Measurements from ENCODE around the gene EIF3J.
"Not testable (repeated sequence)": the region's sequence is repeated elsewhere in the genome, so short reads cannot be mapped to it uniquely, and the experiment has no call there.

Gene EIF3J

DNA sequence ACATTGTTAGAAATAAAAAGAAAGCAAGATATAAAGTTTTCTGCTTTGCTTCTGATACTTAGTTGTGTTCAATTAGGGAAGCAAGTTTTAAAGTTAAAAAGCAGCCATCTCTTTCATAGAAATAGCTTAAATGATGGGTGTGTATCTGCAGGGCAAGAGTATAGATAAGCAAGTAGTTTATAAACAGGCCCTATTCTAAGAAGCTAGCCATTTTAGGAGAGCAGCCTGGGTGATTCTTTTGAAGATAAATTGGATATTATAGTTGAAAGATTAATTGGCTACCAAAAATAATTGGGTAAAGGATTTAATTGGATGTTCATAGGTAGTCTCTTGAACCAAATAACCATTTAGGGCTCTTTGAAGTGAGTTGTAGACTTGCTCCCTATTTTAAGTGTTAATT is 5.6 kb downstream of the EIF3J start:
- DNase-seq = no peak

DNA sequence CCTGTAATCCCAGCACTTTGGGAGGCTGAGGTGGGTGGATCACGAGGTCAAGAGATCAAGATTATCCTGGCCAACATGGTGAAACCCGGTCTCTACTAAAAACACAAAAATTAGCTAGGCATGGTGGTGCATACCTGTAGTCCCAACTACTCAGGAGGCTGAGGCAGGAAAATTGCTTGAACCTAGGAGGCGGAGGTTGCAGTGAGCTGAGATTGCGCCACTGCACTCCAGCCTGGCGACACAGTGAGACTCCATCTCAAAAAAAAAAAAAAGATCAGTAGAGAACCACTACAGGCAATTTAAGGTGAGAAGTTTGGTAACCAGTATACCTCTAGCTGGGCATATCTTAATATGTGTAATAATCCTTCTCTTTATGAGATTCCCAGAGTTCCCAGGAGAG is 7.8 kb downstream of the EIF3J start:
- DNase-seq = not testable (repeated sequence)

DNA sequence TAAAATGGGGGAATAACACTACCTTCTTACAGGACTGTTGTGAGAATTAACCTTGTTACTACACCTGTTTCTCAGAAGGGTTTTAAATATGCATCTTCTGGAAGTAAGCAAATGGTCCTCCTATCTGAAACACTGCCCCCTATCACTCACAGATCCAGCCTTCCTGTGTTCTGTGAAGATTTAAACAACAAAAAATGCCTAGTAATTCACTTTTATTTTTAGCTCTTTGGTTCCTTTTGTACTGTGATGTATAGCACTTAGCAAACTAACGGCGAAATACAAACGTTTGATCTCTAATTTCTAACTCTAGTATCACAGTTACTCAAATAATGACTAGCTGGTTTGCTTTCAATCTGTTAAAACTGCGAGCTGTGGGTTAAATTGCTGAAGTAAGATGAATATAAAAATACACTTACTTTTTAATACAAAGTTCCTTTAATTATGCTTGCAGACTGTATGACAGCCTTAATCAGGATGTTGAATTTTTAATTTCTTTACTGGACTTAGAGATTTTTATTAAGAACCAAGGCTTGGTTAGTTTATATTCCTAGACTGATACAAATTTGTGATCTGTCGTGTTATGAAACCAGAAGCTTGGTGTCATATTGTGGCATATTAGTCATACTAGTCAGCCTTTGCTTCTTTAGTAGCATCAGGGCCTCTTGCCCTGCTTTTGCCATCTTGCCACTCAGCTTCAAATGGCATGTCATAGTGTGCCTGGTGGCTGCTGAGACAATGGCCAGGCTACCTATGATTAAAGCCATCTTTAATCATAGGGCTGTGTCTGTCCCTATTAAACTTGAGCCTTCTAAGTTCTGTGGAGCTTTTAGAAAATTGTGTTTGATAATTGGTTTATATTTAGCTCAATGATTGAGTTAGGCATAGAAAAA is 9.2 kb downstream of the EIF3J start:
- no peak for DNase-seq

DNA sequence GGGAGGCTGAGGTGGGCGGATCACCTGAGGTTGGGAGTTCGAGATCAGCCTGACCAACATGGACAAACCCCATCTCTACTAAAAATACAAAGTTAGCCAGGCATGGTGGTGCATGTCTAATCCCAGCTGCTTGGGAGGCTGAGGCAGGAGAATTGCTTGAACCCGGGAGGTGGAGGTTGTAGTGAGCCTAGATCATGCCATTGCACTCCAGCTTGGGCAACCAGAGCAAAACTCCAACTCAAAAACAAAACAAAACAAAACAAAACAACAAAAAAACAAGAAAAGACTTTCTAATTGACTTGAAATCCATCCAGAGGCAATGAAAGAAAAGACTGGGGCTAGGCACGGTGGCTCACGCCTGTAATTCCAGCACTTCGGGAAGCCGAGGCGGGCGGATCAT is 12.2 kb downstream of the EIF3J start:
- not testable (repeated sequence) for DNase-seq

DNA sequence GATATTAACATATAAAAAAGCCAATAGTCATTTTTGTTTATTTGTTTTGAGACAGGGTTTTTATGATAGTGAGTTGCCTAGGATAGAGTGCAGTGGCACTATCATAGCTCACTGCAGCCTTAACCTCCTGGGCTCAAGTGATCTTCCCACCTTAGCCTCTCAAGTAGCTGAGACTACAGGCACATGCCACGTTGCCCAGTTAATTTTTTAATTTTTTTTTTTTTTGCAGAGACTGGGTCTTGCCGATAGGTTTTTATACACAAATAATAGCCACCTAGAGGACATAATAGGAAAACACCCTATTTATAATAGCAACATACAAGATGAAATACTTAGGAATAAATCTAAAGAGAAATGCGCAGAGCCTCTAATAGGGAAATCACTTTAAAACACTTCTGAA is 13.3 kb downstream of the EIF3J start:
- no peak for DNase-seq

DNA sequence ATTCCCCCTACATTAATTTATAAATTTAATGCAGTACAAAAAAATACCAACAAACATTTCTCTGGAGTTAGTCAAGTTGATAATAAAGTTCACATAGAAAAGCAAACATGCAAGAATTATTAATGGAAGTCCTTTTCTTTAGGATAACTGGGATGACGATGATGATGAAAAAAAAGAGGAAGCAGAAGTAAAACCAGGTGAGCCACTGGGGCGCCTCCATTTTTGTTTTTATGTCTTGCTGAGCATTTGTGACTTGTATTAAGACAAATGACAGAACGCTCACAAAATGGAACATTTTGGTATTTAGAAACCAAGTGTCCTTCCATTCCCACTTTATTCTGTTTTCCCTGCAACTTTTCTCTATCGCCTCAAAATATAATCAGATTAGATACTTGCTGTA is 13.8 kb downstream of the EIF3J start:
- DNase-seq = no peak

DNA sequence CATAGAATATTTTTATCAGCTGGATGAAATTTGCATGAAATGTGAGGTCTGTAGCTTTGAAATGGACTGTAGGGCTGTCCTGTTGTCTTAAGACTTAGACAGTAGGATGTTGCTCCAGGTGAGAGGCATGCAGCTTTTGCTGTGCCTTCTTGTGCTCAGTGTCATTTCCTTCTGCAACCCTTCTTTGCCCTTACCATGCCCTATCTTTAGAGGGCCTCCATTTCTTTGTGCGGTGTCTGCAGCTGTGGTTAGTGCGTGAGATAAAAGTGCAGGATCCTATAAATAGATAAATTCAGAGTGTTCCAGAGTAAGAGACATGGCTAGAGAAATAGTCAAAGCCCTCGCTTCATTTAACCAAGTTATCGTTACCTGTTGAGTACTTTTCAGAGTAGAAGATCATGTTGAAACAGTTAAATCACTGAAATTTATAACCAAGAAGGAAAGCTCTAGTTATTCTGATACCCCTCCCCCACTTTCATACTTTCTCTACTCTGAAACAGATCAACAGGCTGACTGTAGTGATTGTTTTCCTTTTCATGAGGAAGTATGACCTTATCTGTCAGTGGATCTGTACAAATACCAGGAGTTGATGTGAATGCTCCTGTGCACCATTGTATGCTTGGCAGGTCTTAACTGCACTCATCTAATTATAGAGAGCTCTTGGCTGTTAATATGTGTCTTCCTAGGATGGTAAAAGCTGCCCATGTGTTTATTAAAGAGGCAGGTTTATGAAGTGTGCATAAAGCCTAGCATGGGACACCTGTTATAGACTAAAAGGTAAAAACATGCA is 18.2 kb downstream of the EIF3J start:
- DNase-seq = no peak

DNA sequence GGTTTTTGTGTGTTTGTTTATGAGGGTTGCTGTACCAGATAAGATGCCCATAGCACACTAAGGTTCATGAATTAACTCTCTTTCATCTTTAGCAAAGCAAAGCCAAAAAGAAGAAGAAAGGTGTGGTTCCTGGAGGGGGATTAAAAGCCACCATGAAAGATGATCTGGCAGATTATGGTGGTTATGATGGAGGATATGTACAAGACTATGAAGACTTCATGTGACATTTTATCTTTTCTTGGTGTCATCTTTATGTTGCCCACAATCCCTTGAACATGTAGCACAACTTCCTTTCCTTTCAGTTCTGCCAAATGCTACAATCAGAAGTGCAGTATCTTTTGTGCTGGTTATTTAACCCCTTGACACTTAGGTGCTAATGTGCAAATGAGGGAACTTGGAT is 24.0 kb downstream of the EIF3J start:
- DNase-seq = not testable (repeated sequence)

DNA sequence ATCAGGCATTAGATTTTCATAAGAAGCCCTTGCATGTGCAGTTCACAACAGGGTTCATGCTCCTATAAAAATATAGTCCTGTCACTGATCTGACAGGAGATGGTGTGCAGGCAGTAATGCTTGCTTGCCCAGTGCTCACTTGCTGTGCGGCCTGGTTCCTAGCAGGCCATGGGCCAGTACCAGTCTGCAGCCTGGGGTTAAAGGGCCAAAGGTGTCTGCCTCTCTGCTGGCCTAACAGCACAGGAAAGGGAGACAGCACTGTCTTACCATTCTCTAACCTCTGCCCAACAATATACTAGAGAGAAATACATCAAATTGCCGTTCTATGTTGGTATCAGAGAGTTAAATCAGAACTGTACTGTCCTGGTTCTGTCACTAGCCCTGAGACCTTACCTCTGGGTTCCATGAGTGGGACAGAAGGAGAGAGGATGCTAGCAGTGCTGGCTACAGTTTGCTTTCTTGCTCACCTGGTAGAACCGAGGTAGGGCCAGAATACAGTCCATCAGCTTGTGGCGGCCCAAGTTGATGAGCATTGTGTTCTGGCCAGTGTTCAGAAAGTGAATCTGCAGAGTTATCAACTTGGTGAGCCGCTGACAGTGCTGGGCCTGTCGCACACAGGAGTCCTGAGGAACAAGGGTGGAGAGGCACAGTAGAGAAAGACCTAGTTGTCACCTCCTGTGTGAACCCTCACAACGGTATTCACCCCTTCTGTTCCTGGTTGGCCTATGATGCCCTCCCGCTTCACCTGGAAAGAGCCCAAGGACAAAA is 28.6 kb downstream of the EIF3J start:
- DNase-seq = no peak

DNA sequence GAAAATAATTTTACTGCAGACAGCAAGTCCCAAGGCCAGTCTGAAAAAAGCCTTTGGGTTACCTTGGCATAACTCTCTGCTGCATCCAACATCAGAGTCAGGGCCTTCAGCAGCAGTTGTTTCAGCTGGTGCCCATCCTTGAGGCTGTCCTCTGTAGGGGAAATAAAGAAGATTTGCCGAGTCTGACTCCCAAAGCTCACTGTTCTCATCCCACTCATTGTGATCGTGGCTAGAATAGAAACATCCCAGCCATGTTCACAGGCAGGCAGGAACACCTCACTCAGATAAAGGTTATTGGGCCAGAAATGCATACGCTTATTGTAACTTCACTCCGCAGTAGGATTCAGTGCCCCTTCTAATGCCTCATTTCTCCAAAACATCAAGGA is 29.2 kb downstream of the EIF3J start:
- no peak for DNase-seq

DNA sequence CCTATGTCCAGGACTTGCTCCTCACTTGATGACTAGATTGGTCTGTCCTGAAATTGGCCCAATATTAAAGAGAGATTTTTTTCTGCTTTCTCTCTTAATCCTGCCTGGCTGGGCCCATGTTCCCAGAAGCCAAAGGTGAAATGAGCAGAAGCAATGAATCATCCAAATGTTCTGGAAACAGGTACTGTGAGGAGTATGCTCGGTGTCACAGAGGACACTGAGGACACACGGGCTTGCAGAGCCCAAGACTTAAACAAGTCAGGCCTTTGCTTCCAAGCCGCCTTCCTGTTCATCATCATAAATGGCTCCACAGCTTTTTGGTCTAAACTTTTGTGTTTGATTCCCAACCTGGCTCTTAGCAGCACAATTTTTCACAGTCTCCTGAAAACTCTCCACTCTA is 31.4 kb downstream of the EIF3J start:
- no peak for DNase-seq

DNA sequence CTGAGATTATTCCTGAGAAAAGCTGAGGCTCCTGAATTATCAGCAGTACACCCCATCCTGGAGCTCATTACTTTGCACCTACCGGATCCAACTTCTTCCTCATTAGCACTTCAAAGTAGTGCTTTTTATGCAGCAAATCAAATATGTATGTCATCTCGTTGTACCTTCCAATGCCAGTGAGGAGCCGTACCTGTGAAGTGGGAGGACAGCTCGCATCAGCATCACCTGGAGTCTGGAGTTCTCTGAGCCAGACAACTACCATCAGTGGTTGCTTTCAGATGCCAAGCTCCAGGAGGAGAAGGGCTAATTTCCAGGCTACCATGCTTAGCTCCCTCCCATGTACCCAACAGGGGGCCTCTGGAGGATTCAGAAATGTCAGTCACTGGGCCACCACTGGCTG is 32.4 kb downstream of the EIF3J start:
- DNase-seq = no peak

DNA sequence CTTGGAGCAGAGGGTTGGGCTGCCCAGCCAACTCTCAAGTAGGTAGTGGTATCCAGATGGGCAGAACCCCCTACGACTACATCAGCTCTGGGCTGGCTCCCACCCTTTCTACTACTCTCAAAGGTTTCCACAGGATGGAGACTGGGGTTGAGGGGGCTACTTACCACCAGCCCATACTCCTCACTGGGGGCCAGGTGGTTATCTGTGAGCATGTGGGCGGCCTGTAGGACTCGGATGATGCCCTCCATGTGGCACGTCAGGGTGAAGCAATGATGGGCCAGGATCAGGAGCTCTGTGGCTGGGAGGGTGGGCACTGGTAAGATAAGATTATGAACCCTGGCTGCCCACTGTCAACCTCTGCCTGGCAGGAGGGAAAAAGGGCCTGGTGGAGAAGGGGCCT is 33.4 kb downstream of the EIF3J start:
- no peak for DNase-seq

DNA sequence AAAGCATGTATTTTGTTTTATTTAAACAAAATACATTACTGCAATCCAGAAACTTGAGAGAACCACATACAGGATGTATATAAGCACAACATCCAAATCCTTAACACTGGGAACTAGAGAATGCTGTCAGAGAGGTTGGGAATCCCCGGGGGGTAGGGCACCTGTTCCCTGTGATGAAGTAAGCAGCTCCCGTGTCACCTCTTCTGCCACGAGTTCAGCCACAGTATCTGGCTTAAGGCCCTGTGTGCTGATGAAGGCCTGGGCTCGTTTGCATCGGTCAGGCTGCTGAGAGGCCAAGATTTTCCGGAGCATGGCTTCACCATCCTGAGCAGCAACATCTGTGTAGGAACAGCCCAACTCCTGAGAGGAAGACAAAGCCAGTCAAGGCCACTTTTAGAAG is 36.4 kb downstream of the EIF3J start:
- no peak for DNase-seq

DNA sequence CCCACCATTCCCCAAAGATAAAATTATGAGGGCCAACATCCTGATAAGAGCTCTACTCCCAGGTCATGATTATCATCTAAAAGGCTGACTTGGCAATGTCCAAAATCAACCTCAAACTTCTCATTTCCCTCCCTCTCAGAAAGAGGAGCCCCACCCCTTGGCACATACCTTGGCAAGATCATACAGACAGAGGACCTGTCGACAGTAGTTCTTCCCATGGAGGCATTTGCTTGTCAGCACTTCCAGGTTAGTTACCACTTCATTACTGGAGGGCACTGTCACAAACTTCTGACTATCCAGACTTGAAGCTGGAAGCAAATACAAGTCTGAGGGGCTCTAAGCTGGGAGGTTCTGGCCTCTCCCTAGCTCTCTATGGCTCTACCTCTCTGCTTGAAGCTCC is 37.8 kb downstream of the EIF3J start:
- no peak for DNase-seq

DNA sequence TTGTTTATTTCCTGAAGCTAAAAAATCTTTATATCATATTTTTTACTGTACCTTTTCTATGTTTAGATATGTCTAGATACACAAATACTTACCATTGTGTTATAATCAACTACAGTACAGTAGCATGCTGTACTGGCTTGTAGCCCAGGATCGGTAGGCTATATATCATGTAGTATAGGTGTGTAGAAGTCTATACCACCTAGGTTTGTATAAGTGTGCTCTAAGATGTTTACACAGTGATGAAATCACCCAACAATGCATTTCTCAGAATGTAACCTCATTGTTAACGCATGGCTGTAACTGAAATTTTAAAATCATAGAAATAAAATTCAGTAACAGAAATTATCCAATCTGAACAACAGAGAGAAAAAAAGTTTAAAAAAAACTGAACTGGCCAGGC is 43.2 kb downstream of the EIF3J start:
- no peak for DNase-seq

DNA sequence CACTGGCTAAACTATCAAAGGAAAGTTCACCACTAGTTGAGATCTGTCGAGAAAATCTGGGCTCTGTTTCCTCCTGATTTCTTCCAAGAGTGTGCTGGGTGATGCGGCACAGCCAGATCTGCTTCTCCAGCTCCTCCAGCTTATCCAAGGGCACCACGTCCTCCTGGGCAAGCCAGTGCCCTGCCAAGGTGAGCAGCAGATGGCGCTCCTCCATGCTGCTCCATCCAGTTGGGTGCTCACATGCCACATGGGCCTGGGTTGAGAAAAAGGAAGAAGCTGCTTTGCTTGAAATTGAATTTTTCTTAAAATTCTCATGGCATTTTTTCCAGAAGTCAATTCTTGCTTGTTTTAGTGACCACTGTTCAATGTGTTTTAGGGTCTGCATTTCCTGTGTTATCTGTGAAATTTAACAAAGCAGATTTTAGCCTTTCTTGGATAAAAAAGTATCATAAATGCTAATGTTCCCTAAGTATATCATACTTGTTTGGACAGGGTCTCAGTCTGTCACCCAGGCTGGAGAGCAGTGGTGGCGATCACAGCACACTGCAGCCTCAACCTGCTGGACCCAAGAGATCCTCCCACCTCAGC is 47.3 kb downstream of the EIF3J start:
- DNase-seq = peak; percentile 54

DNA sequence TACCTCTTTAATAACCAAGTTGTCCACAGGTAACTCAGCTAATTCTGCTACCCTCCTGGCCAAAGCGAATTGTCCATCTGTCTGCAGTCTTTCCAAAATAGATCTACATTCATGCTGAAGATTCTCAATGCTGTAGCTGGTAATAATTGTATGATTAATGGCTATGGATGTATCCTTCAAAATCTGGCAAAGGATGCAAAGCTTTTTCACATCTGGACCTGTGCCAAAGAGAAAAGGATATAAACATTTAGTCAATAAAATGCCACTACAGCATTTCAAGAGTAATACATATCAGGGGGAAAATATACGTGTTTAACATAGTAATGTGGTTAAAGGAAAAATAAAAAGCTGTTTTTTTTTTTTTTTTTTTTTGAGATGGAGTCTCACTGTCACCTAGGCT is 48.7 kb downstream of the EIF3J start:
- DNase-seq = no peak

DNA sequence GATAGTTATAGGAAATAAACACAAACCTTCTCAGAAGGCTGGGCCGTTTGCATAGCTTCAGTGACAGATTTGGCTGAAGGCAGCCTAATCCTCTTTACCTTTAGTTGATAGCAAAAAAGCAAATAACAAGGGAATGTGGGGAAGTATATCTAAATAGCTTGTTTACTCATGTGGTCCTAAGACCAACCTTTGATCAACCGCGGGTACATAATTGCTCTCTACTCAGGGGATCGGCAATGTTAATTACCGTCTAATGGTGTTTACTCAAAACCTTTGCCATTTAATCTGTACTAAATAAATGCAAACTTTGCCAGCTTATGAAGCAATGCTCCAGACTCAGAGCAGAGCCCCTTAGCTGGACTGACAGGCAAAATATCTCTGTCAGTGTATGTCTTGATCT is 51.6 kb downstream of the EIF3J start:
- no peak for DNase-seq

DNA sequence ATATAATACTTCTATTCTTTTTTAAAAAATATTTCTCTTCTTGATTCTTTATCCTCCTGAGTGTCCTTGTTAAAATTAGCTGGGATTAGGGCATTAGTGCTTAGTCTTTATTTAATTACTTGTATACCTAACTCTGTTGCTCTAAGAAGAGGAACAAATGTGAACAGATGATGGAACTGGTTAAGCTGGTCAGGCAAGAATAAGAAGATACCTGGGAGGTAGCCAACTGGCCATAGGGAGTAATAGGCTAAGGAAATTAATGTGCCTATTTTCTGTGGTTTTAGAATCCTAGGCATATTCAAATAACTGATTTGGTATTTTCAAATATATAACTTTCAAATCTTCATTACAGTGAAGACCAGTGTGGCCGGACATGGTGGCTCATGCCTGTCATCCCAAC is 54.4 kb downstream of the EIF3J start:
- DNase-seq = no peak

DNA sequence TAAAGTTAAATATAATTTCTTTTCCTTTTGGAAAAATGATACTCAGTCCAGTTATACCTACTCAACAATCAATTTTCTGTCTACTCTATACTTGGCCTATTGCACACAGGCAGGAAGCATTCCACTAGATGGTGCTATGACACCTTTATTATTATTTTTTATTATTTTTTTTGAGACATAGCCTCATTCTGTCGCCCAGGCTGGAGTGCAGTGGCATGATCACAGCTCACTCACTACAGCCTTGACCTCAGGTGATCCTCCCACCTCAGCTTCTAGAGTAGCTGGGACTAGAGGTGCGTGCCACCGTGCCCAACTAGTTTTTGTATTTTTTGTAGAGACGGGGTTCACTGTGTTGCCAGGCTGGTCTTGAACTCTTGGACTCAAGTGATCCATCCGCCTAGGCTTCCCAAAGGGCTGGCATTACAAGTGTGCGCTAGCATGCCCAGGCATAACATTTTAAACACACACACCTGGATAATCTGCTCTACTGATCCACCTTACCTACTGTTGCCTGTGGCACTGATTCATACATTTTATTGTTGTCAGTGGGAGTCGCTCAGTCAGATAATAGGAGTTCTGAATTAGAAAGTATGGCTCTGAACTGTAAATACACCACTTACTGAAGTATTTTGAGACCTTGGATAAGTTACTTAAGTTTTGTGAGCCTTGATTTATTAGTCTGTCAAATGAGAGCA is 56.2 kb downstream of the EIF3J start:
- DNase-seq = no peak

DNA sequence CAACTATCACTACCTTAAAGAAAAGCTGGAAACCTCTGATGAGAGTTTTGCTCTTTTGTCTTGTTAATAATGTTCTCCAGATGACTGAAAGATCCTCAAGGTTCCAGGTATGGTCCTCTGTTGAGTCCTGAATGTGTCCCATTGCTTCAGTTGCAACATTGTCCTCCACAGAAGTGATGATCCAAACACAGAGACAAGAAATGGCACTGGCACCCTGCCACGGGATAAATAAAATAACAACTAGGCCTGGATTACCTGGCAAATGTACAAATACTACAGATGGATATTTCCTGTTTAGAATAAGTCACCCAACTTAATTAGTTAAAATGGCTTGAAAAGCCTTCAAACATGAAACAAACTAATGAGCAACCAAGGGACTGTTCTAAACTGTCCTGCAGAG is 58.3 kb downstream of the EIF3J start:
- DNase-seq = no peak
